HG03439 (cell line): ENCODE data around the gene WASL.

Experiments
- ATAC-seq: cut with Tn5 transposase; IDR thresholded peaks from one replicate; pipeline ENCODE4 v1.9.1; 2021; ENCODE audit warnings: mild to moderate bottlenecking, moderate library complexity; ENCODE audit not compliant: unreplicated experiment

Gene WASL

GRCh38 chr7:123662755-123663154 lies 86.0 kb downstream of the WASL start:
- no peak for ATAC-seq

GRCh38 chr7:123662293-123662692 lies 86.5 kb downstream of the WASL start:
- ATAC-seq, result no peak

GRCh38 chr7:123661765-123662164 lies 87.0 kb downstream of the WASL start:
- no peak for ATAC-seq

GRCh38 chr7:123660514-123661354 lies 88.1 kb downstream of the WASL start:
- no peak for ATAC-seq

- no peak for ATAC-seq
Observed at GRCh38 chr7:123658023-123658422, 90.8 kb downstream of the WASL start.

- no peak for ATAC-seq
Observed at GRCh38 chr7:123657304-123657685, 91.5 kb downstream of the WASL start.

DNA sequence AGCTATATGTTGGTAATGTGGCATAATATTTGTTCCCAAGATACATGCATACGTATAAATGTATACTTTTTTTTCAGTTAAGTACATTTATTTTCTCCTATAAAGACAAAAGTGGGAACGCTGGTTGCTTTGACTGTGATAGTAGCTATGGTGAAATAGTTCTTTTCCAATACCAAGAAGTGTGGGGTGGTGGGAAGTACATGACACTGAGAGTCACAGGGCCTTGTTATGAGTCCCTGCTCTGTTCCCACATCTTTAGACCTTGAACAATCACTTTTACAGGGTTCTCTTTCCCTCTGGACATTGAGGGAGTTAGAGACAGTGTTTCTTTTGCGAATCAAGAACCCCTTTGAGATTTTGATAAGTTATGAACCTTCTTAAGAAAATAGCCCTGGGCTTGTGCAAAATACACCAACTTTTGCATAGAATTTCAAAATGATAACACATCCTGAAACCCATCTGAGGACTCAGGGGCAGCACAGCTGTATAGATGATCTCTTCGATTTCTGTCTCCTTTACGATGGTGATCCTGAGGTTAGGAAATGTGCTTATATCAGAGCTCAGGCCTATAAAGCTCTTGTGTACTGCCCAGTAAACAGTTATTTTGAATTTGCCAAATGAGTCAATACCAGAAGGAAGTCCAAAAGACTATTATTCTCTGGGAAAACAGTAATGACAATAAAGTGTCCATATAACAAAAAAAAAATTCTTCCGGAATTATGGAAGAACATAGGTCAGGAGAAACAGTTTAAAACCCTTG lies 92.1 kb downstream of the WASL start:
- no peak for ATAC-seq

DNA sequence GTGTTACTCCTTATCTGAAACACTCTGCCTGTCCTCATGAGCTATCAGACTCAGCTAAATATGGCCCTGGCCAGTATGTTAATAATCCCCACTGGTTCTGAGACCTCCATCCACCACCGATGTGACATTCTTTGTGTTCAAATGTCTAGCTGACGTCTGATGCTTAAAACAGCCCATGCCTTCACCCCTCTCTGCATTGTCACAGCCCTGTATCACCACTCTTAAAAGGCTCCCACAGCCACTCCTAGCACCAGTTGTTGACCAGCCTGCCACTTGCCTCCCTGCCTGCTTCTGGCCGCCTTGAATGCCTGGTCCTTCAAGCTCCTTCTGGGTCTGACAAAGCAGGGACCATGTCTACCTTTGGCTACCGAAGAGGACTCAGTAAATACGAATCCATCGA lies 93.2 kb downstream of the WASL start, which contains the start of gene LMOD2:
LMOD2 (plus strand) TSS at position 253 of the 400 bp plus-strand sequence; CDS start at position 351, 98 bp downstream.
- no peak for ATAC-seq

- no peak for ATAC-seq
Observed at GRCh38 chr7:123653162-123653561, 95.6 kb downstream of the WASL start.

GRCh38 chr7:123652406-123652805 lies 96.4 kb downstream of the WASL start:
- no peak for ATAC-seq

DNA sequence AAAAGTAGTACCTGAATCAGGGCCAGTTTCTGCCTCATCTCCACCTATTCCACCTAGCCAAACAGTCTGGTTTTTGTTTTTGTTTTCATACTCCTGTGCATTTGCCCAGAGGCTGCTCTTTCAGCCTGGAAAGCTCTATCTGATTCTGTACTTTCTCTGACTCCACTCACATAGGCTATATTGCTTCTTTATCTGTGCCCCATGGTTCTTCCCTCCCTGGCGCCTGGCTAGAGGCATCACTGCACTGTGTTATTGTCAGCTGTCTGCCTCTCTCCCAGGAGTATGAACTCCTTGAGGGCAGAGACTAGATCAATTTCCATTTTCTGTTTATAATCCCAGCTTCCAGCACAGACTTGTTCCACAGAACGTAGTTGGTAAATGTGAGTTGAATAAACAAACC lies 98.2 kb downstream of the WASL start:
- ATAC-seq, result no peak

GRCh38 chr7:123649964-123650363 lies 98.8 kb downstream of the WASL start:
- ATAC-seq, result no peak

- ATAC-seq, result no peak
Observed at GRCh38 chr7:123647106-123647730, 101.6 kb downstream of the WASL start.

GRCh38 chr7:123645516-123645915 lies 103.3 kb downstream of the WASL start:
- ATAC-seq, result no peak

DNA sequence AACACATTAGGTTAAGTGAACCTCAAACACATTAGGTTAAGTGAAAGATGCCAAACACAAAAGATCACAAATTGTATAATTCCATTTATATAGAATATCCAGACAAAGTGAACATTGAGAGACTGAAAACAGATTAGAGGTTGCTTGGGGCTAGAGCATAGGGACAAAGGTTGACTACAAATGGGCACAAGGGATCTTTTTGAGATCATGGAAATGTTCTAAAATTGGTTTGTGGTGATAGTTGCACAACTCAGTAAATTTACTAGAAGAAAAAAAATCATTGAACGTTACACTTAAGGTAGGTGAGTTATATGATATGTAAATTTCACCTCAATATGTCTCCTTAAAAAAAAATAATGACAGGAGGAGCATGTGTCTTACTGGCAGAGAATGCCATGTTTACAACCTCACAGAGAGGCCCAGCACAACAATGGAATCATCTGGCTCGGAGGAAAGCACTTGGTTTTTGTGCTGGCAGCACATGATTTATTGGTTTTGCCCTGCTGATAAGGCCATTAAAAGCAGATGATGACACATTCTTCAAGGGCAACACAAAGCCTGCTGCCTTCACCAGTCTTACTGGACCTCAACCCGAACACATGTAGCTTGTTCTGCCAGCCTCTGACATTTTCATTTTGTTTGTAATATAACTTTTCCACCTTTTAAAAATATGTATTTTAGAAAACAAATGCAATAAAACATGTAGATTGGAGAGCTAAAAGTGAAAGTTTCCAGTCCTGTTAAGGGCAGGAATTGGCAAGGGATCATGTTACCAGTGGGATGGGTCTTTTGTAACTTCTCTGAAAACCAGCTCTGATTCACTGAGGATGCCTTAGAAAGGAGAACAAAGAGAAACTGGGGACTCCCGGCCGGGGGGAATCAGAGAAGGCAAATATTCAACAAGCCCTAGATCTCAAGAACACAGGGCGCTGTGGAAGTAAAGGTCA lies 105.0 kb downstream of the WASL start:
- ATAC-seq, result no peak

- no peak for ATAC-seq
Observed at GRCh38 chr7:123641901-123642300, 106.9 kb downstream of the WASL start.

- no peak for ATAC-seq
Observed at GRCh38 chr7:123640583-123640982, 108.2 kb downstream of the WASL start.

- ATAC-seq, result no peak
Observed at GRCh38 chr7:123639631-123640030, 109.2 kb downstream of the WASL start.

- no peak for ATAC-seq
Observed at GRCh38 chr7:123637878-123638277, 110.9 kb downstream of the WASL start.

DNA sequence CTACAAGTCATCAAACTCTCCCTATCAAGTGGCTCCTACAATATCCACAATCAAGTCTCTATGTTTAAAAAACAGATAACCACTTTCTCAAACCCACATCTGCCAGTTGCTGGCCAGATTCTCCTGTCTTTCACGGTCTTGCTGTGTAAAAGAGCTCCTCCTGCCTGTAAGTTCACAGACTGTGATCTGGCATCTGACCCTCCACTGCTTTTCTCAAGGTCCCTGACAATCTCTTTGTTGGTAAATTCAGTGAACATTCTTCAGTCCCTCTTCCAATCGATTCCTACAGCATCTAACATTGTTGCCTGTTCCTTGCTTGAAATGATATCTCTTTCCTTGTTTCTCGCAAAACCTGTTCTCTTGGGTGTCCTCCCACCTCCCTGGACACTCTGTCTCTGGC lies 111.6 kb downstream of the WASL start:
- ATAC-seq, result no peak
